ENCODE data around the gene DNHD1.

- TF ChIP-seq CTCF (conservative IDR thresholded peaks at IDR 0.05; ENCODE audit: low read depth, low read length) (no peak), CHD1 (IDR thresholded peaks at IDR 0.05; ENCODE audit: low read depth, low read length) (no peak), POLR2A (IDR thresholded peaks at IDR 0.05; ENCODE audit: low read depth, low read length) (no peak), RFX5 (IDR thresholded peaks at IDR 0.05; ENCODE audit: low read depth, low read length) (no peak), RCOR1 (IDR thresholded peaks at IDR 0.05; ENCODE audit: insufficient replicate concordance, low read length) (no peak), MAFK (IDR thresholded peaks at IDR 0.05; ENCODE audit: low read depth, low read length) (no peak), MAZ (IDR thresholded peaks at IDR 0.05; ENCODE audit: borderline replicate concordance, low read depth, low read length) (no peak), FOS (IDR thresholded peaks at IDR 0.05; ENCODE audit: low read depth, low read length) (no peak)
These were observed 41.4 kb downstream of the DNHD1 start for GRCh38 chr11:6538456-6538855.
